SK-N-SH (cell line): Measurements from ENCODE around the gene NAT8L. TPM values are rescaled to one million over a fixed set of nuclear protein-coding genes. Genes with fewer than 3 reads are reported as not detected.

ENCODE experiments used
- CTCF ChIA-PET: fragments of 300-600, 350-600 bp; formaldehyde crosslinking; extraction: SDS; loops from one replicate; lab custom pipeline; 2021; lab: Yijun Ruan, JAX
- POLR2A ChIA-PET: fragments of 350-600 bp; sonication (Branson Sonifier 250); formaldehyde crosslinking; extraction: SDS; loops from one replicate; lab custom pipeline; 2020; ENCODE audit warnings: antibody characterized with exemption, inconsistent platforms; lab: Yijun Ruan, JAX
- DNase-seq: peaks from one replicate; pipeline ENCODE4 v3.0.0; 2012
- H2AFZ ChIP-seq: fragments of 200-600 bp; sonication (generic); 2 replicates; pipeline ENCODE4 v1.8.1; 2016; ENCODE audit warnings: antibody characterized with exemption, mild to moderate bottlenecking, low read depth
- H3F3A ChIP-seq: fragments of 200-600 bp; sonication (generic); replicated peaks from 2 replicates; pipeline ENCODE3; 2016; ENCODE audit warnings: antibody characterized with exemption, mild to moderate bottlenecking; ENCODE audit not compliant: insufficient read depth
- H3K27ac ChIP-seq, 2 experiments: fragments of 200-500 bp in 1 of 2; fragments of 200-600 bp in 1 of 2; sonication (Bioruptor generic) in 1 of 2; sonication (generic), shearing (Covaris generic) in 1 of 2; 2 replicates each; pipeline versions ENCODE4 v1.5.1 to v1.6.1; 2014 to 2016; ENCODE audit warnings: low read depth in 2 of 2, inconsistent platforms in 1 of 2, low read length in 1 of 2, mild to moderate bottlenecking in 1 of 2, mixed read lengths in 1 of 2
- H3K27me3 ChIP-seq: fragments of 200-600 bp; sonication (generic), shearing (Covaris generic); 2 replicates; pipeline ENCODE4 v1.6.1; 2016; ENCODE audit warnings: mixed run types; ENCODE audit not compliant: insufficient read depth
- H3K36me3 ChIP-seq, 2 experiments: fragments of 200-500 bp in 1 of 2; fragments of 200-600 bp in 1 of 2; sonication (Bioruptor generic) in 1 of 2; sonication (generic) in 1 of 2; replicated peaks in 1 of 2; 2 replicates each; pipeline versions ENCODE3 to v1.5.1; 2014 to 2016; ENCODE audit warnings: low read length in 1 of 2, mild to moderate bottlenecking in 1 of 2; ENCODE audit not compliant: insufficient read depth in 2 of 2, control insufficient read depth in 1 of 2
- H3K4me1 ChIP-seq, 2 experiments: fragments of 200-500 bp in 1 of 2; fragments of 200-600 bp in 1 of 2; sonication (Bioruptor generic) in 1 of 2; sonication (generic), shearing (Covaris generic) in 1 of 2; 2 replicates each; pipeline versions ENCODE4 v1.5.1 to v1.6.1; 2014 to 2016; ENCODE audit warnings: low read depth in 1 of 2, low read length in 1 of 2, mixed run types in 1 of 2; ENCODE audit not compliant: insufficient read depth in 2 of 2, control insufficient read depth in 1 of 2
- H3K4me2 ChIP-seq: fragments of 200-600 bp; sonication (generic), shearing (Covaris generic); 2 replicates; pipeline ENCODE4 v1.6.1; 2017; ENCODE audit warnings: mixed run types
- H3K4me3 ChIP-seq, 2 experiments: fragments of 200-500 bp in 1 of 2; fragments of 200-600 bp in 1 of 2; sonication (Bioruptor generic) in 1 of 2; sonication (generic), shearing (Covaris generic) in 1 of 2; 2 replicates each; pipeline versions ENCODE4 v1.5.1 to v1.8.1; 2014 to 2016; ENCODE audit warnings: low read depth in 2 of 2, inconsistent platforms in 1 of 2, low read length in 1 of 2, mild to moderate bottlenecking in 1 of 2, mixed read lengths in 1 of 2, moderate library complexity in 1 of 2
- H3K79me2 ChIP-seq: fragments of 200-600 bp; sonication (generic); 2 replicates; pipeline ENCODE4 v1.8.1; 2017; ENCODE audit warnings: mild to moderate bottlenecking; ENCODE audit not compliant: insufficient read depth
- H3K9ac ChIP-seq: fragments of 200-600 bp; sonication (generic); 2 replicates; pipeline ENCODE4 v1.6.1; 2017; ENCODE audit warnings: mixed run types
- H3K9me2 ChIP-seq: fragments of 200-600 bp; sonication (generic); 2 replicates; pipeline ENCODE4 v1.6.1; 2017; ENCODE audit warnings: mixed run types
- H3K9me3 ChIP-seq: fragments of 200-600 bp; sonication (generic); 2 replicates; pipeline ENCODE4 v1.6.1; 2017; ENCODE audit warnings: mixed run types, mild to moderate bottlenecking, moderate library complexity
- H4K20me1 ChIP-seq: fragments of 200-600 bp; sonication (generic); 2 replicates; pipeline ENCODE4 v1.6.1; 2017; ENCODE audit warnings: mild to moderate bottlenecking, mixed run types; ENCODE audit not compliant: insufficient read depth
- GATA2 ChIP-seq: sonication (generic); formaldehyde crosslinking; IDR thresholded peaks from 2 replicates; pipeline ENCODE4 v1.5.0; 2020; ENCODE audit warnings: mild to moderate bottlenecking, missing genetic modification reagents
- MEF2A ChIP-seq: IDR thresholded peaks from 2 replicates; pipeline ENCODE4 v1.4.0; 2012; ENCODE audit warnings: low read depth, borderline replicate concordance
- MXI1 ChIP-seq: IDR thresholded peaks from 2 replicates; pipeline ENCODE4 v1.6.1; 2012; ENCODE audit warnings: mild to moderate bottlenecking, low read depth, low read length, improper control_type of control experiment
- POLR2AphosphoS5 ChIP-seq: IDR thresholded peaks from 2 replicates; pipeline ENCODE4 v1.6.1; 2012; ENCODE audit warnings: low read depth, low read length
- YY1 ChIP-seq: IDR thresholded peaks from 2 replicates; pipeline ENCODE4 v1.4.0; 2012; ENCODE audit warnings: low read depth, mild to moderate bottlenecking
- WGBS: methylation state at CpG from one replicate; pipeline ENCODE4 v1.1.6; 2017; ENCODE audit warnings: low lambda C conversion rate; 5-methylcytosine and 5-hydroxymethylcytosine counted together
- polyA plus RNA-seq, 3 experiments: library from polyadenylated mRNA; depleted of rRNA; stranded (reverse); fragments of >200 nt; gene quantifications; 2 replicates each; pipeline ENCODE4 v1.2.3, GENCODE V29; 2012
- TF ChIP-seq, protein P1 (sequence below): fragments of 200-600 bp; sonication (generic); IDR thresholded peaks from 2 replicates; pipeline ENCODE4 v1.6.1; 2017; ENCODE audit warnings: antibody characterized with exemption, mild to moderate bottlenecking, moderate library complexity

Gene NAT8L
- polyA plus RNA-seq, 1 of the 3 experiments (the other 2 are of a cell fraction): 0.43 TPM

DNA sequence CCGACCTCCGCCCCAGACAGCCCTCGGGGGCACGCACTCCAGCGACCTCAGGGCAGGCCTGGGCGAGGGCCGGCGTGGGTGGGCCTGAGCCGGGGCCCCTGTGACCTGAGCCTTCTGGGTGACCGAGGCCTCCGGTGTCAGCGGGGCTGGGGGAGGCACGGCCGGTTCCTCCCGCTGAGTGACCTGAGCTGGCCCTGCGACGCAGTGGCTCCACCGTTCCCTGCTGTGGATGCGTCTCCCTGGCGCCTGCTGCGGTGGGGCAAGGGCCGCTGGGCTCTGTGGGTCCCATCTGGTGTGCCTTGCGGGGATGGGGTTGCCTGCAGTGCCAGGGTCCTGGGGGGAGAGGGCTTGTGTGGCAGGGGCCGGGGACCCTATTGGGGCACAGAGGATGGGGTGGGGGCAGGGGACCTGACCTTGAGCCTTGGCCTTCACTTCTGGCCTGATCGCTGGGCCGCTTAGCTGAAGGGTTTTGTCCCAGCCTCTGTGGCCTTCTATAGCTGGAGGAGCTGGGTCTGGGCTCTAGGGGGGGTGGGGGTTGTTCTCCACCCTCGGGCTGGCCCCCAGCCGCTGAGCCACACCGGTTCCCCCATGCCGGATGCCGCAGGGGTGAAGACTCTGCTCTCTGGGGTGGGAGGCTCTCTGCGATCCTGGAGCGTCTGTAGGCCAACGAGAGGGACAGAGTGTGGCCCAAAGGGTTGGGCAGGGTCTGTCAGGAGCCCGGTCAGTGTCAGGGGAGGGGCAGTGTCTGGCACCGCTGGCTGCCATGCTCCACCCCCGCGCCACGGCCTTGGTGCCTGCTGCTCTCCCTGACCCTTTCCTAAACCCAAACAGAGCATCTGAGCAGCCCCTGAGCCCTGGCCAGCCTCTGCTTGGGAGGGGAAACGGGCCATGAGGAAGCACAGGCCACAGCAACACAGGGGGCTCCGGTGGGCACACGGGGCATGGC, 2.3 kb downstream of the NAT8L start:
- H3K4me2 ChIP-seq: no peak overlapping the region
- H3K27me3 ChIP-seq: peaks cover 14% of the 10 kb centered on the region
- peak; percentile 42 for DNase-seq
- CTCF ChIA-PET: interaction anchor here (2.0 kb wide), 1 partner anchor 158 kb away, joined by 5 read pairs; no protein-coding TSS in a partner anchor
- no peaks in the 10 kb centered on the region for H4K20me1 ChIP-seq
- POLR2A ChIA-PET: interaction anchor here (1.1 kb wide), 1 partner anchor 12 kb away, joined by 3 read pairs; no protein-coding TSS in a partner anchor
- H3K4me3 ChIP-seq: no peak overlapping the region
- H2AFZ ChIP-seq: no peak overlapping the region
- H3F3A ChIP-seq: no peaks in the 10 kb centered on the region
- no peaks in the 10 kb centered on the region for H3K9me2 ChIP-seq
- no peak for TF ChIP-seq MXI1
- no peak for TF ChIP-seq YY1
- no peak for TF ChIP-seq GATA2 (CRISPR knock-in tag)
- TF ChIP-seq POLR2AphosphoS5: no peak
- no peaks in the 10 kb centered on the region for H3K36me3 ChIP-seq
- 85% methylated on average over 26 of the region's 42 CpGs for WGBS
- H3K79me2 ChIP-seq: no peaks in the 10 kb centered on the region
- H3K9me3 ChIP-seq: no peaks in the 10 kb centered on the region
- peaks cover 0 to 22% of the 10 kb centered on the region in 2 experiments; a peak in 1 of 4 replicates for H3K4me1 ChIP-seq
- no peak overlapping the region for H3K9ac ChIP-seq
- no peak overlapping the region; a peak in 1 of 4 replicates for H3K27ac ChIP-seq

DNA sequence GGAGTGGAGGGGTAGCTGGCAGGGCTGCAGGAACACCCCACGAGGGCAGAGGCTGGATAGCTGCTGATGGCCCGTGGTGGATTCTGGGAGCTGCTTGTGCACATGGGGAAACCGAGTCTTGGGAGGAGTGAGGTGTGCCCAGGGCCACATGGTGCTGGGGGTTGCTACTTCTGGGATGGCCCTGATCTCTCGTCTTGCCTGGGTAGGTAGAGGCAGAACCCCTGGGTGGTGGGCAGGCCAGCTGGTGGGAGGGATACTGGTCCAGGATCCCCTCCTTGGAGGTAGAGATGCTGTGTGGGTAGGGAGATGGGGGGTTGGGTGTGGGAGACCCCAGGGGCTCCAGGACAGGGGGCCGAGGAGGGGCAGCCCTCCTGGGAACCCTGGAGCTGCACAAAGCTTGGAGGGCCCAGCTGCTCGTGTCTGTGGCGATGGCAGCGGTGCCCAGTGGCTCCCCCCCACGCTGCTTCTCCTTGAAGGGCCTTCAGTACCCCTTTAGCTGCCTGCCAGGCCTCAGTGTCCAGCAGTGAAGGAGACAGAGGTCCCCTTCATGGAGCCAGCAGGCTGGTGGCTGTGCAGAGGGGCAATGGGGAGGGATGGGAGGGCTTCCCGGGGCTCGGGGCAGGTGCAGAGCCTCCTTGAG, 3.2 kb downstream of the NAT8L start:
- H3K36me3 ChIP-seq: no peaks in the 10 kb centered on the region
- TF ChIP-seq, protein P1, sequence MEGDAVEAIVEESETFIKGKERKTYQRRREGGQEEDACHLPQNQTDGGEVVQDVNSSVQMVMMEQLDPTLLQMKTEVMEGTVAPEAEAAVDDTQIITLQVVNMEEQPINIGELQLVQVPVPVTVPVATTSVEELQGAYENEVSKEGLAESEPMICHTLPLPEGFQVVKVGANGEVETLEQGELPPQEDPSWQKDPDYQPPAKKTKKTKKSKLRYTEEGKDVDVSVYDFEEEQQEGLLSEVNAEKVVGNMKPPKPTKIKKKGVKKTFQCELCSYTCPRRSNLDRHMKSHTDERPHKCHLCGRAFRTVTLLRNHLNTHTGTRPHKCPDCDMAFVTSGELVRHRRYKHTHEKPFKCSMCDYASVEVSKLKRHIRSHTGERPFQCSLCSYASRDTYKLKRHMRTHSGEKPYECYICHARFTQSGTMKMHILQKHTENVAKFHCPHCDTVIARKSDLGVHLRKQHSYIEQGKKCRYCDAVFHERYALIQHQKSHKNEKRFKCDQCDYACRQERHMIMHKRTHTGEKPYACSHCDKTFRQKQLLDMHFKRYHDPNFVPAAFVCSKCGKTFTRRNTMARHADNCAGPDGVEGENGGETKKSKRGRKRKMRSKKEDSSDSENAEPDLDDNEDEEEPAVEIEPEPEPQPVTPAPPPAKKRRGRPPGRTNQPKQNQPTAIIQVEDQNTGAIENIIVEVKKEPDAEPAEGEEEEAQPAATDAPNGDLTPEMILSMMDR: no peak
- no peak for TF ChIP-seq MEF2A
- H3K9me2 ChIP-seq: no peaks in the 10 kb centered on the region
- peaks cover 0 to 22% of the 10 kb centered on the region in 2 experiments; a peak in 1 of 4 replicates for H3K4me1 ChIP-seq
- peaks cover 7% of the 10 kb centered on the region for H3K27me3 ChIP-seq
- no peaks in the 10 kb centered on the region for H4K20me1 ChIP-seq
- H3F3A ChIP-seq: no peaks in the 10 kb centered on the region
- ChIA-PET POLR2A (interaction anchor here (0.6 kb wide), 1 partner anchor 1085 kb away, joined by 3 read pairs; no protein-coding TSS in a partner anchor), CTCF (interaction anchor here (1.9 kb wide), 1 partner anchor 13 kb away, joined by 6 read pairs; no protein-coding TSS in a partner anchor)
- no peak overlapping the region for H2AFZ ChIP-seq
- H3K9ac ChIP-seq: no peak overlapping the region
- H3K79me2 ChIP-seq: no peaks in the 10 kb centered on the region
- no peaks in the 10 kb centered on the region for H3K9me3 ChIP-seq
- no peak overlapping the region for H3K4me3 ChIP-seq
- H3K27ac ChIP-seq: no peak overlapping the region; a peak in 1 of 4 replicates
- WGBS: 73% methylated on average over 6 of the region's 11 CpGs
- no peak for DNase-seq
- H3K4me2 ChIP-seq: no peak overlapping the region
